HG02885 (cell line): Measurements from ENCODE around the gene TMEM163.
"Not testable (repeated sequence)": the region's sequence is repeated elsewhere in the genome, so short reads cannot be mapped to it uniquely, and the experiment has no call there.

ENCODE experiments used
- ATAC-seq: cut with Tn5 transposase; IDR thresholded peaks from one replicate; pipeline ENCODE4 v1.9.1; 2021; ENCODE audit warnings: mild to moderate bottlenecking; ENCODE audit not compliant: unreplicated experiment, poor library complexity

TMEM163 gene

DNA sequence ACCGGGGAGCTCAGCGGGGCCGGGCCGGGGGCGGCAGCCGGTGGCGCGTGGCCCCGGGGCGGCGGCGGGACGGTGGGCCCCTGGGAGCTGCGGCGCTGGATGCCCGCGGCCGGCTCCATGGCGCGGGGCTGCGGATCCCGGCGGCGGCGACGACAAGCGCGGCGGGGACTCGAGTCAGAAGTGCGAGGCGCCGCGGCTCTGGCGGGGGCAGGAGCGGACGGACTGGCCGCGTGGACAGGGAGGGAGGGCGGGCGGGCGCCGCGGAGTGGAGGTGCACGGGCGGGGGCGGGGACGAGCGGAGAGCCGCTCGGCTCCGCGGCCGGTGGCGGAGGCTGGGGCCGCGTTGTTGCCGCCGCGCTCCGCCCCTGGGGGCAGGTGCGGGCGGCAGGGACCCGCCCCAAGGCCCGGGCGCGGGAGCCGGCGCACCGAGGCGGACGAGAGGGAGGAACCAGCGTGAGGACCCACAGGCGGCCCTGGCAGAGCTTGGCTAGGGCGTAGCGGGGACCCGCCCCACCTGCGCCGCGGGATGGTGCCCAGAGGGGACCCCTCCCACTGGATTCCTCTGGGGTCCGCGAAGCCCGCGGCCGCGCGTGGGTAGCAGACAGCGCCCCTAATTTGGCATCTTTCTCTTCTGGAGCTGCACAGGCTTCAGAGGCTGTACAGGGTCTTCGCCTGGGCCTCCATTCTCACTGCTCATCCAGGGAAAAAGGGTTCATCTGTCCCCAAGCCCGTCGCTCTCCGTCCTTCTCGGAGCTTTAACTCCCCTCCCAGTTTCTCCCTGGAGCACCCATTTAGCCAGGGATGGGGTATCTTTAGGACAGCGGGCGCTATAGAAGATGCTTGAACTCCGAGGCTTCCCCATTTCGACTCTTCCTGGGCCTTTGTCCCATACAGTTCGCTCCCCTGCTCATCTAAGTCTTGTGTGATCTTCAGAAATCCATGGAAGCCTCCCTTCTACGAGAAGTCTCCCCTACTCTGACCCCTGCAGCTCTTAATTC lies at the start of gene TMEM163:
Gene TMEM163, minus strand, starts transcription at position 184 of the 998 bp plus-strand sequence.
- ATAC-seq, result peak; percentile 70

DNA sequence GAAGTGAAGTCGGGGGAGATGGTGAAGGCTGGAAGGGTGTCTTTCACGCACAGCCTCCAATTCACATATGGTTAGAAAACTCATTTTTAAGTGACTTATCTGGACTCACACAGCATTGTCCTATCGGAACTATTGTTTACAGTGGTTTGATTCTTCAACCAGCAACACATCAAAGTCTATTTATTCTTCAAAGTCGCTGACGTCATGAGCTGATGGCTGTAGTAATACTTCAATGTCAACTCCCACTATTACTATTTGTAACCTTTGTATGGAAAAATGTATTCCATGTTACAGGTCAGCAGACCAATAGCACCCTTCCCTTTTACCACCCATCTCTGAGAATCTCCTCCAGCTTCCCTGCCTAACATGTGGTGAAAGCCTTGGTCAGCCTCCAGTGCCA lies 47.8 kb upstream of the TMEM163 start:
- no peak for ATAC-seq

DNA sequence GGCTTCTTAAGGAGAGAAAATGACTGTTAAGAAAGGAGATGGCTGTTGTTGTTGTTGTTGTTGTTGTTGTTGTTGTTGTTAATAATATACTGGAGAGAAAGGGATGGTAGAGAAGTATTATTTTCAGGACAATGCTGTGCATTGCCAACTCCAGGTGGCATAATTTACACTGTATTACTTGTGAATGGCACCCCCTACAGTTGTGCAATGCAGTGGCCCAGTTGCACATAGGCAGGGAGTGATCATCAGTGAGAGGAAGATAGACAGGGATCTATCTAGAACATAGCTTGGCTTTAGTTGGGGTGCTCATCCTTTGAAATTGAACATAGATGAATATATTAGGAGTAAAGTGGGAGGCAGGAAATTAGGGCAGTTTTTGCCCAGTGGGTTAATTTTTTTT lies 47.2 kb upstream of the TMEM163 start:
- ATAC-seq, result no peak

DNA sequence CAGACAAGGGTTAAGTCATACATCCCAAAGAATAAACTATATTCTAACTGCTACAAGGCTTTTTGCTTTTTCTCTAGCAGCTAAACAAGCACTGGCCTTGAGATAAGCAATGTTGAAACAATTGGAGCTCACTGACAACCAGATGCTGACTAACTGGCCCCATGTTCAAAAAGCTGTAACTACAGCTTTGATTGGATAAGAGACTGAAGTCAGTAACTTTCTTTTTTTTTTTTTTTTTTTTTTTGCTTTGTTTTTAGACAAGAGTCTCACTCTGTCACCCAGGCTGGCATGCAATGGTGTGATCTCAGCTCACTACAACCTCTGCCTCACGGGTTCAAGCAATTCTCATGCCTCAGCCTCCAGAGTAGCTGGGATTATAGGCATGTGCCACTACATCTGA lies 45.4 kb upstream of the TMEM163 start:
- ATAC-seq, result no peak

DNA sequence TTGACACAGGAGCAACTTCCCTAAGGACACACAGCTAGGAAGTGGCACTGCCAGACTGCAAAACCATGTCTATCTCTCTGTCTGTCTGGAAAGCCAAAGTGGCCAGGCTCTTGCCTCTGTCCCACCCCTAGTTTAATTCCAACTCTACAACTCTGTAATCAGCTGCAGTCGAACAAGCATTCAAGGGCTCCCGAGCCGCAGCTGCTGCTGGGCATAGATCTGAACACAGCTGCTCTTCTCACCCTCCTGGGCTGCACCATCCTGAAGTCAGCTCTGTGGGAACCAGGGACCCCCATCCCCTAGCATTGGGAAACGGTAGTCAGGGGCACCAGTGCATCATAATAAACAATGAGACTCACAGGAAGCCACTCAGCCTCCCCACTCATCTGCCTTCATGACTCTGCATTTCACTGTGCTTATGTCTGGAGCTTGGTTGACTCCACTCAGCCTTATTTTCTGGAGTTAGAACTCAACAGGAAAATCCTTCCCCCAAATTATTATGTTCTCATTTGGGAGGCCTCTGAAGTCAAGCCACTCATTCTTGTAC lies 44.4 kb upstream of the TMEM163 start:
- ATAC-seq, result no peak

DNA sequence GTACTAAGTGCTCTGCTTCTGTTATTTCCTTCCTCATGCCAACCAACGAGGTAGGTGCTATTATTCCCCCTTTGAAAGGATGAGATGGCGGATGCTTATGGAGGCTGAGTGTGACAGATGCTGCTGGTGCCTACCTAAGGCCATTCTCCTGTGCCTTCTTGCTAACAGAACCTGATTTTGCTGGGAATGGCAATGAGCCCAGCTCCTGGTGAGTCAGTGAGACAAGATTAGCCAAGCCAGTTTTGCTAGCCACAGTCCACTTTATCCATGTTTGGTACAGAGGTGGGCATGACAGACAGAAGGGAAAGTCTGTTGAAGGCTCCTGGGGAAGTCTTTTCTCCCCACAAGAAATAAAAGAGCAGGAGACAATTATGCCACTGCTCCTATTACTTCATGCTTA lies 43.7 kb upstream of the TMEM163 start:
- ATAC-seq, result no peak

DNA sequence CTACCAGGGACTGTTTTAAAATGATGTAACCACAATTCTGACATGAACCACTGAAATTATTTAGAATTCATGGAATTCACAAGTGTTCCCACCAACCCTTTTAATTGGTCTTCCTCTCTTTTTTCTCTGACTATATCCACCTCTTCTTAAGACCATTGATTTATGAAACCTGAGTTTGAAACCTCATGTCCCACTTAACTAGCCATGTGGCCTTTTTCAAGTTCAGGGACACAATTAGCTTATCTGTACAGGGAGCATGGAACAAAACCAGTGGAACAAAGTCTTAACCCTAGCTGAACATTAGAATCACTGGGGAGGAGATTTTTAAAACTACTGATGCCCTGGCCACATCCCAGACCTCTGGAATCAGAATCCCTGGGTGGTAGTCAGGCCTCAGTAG lies 41.6 kb upstream of the TMEM163 start:
- ATAC-seq, result no peak

DNA sequence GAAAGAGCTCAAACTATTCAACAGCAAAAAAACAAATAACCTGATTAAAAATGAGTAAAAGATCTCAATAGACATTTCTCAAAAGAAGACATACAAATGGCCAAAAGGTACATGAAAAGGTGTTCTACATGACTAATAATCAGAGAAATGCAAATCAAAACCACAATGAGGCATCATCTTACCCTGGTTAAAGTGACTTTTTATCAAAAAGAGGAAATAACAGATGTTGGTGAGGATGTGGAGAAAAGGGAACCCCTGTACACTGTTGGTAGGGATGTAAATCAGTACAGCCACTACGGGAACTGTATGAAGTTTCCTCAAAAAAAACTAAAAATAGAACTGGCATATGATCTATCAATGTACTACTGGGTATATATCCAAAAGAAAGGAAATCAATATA lies 39.8 kb upstream of the TMEM163 start:
- ATAC-seq, result peak; percentile 95

DNA sequence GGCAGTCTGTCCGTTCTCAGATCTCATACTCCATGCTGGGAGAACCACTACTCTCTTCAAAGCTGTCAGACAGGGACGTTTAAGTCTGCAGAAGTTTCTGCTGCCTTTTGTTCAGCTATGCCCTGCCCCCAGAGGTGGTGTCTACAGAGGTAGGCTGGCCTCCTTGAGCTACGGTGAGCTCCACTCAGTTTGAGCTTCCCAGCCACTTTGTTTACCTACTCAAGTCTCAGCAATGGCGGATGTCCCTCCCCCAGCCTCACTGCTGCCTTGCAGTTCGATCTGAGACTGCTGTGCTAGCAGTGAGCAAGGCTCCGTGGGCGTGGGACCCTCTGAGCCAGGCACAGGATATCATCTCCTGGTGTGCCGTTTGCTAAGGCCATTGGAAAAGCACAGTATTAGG lies 33.2 kb upstream of the TMEM163 start:
- not testable (repeated sequence) for ATAC-seq

DNA sequence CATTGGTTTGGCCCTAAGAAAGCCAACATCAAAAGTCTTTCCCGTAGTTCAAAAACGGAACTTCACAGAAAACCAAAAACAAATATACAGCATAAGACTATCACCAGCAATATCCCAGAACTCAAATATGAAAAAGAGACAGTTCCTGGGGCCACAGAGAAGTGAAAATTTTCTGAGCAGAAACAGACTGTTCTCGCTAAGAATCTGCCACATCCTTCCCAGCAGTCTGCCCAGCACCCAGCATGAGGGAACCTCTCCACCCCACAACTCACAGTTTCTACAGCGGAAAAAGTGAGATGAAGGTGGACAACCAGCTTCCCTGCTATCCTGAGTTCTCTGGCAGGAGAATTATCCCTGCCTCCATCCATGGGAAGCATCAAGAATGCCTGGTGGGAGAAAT lies 26.7 kb upstream of the TMEM163 start:
- ATAC-seq, result peak; percentile 59

DNA sequence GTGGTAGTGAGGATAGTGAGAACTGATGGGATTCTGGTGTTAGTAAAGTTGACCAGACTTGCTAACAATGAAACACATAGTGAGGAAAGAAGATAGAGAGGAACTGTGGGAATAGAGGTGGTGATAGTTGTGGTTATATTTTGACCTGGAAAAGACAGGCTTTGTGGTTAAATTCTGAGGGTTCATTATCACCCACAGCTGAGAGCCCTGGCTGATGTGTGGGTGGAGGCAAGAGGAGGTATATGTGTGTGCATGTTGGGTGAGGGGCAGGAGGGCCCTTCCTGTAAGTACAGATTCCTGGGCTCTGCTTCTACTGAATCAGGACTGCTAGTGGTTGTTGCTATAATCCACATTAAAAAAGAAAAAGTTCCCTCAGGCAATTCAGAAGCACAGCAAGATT lies 26.2 kb upstream of the TMEM163 start:
- ATAC-seq, result peak; percentile 56

DNA sequence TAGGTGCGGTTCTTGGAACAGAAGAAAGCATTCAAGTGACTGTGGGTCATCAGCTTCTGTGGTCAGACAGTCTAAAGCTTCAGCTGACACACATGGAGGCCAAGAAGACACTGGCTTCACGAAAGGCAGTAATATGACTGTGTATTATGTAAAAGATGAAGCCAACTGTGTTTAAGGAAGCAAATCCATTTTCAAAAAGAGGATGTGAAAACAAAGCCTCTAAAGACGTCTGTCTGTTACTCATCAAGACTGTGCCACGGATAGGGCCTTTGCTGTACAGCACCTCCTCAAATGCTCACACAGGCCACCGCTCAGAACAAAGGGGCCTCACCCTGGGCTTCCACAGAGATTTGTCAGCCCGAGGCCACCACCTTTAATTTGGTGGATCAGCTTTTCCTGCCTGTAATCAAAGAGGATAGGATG lies 21.1 kb upstream of the TMEM163 start:
- ATAC-seq, result peak; percentile 92

DNA sequence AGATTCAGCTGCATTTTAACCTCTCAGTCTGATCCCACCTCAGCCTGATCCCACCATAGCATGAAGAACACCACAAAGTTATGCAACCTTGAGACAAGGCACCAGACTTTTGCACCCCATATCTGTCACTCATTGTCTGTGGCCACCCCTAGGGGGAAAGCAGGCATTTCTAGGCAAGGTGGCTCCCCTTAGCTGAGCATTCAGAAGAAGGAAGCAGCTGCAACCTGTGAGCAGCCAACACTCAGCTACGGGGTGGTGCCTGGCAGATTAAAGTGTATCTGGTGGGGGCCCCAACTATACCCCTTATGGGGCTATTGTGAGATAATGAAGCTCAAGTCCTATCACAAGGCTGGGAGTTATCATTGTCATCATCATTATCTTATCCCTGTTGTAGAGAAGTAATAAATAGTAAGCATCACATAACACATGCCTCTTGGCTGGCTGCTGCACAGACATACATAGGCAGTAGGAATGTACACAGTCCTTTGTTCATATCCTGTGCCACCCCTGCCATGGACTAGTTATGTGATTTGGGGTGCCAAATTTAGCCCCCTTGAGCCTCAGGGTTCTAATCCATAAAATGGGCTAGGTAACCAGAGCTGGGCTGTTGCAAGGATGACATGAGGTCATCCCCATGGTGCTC lies 20.6 kb upstream of the TMEM163 start:
- ATAC-seq, result peak; percentile 17

DNA sequence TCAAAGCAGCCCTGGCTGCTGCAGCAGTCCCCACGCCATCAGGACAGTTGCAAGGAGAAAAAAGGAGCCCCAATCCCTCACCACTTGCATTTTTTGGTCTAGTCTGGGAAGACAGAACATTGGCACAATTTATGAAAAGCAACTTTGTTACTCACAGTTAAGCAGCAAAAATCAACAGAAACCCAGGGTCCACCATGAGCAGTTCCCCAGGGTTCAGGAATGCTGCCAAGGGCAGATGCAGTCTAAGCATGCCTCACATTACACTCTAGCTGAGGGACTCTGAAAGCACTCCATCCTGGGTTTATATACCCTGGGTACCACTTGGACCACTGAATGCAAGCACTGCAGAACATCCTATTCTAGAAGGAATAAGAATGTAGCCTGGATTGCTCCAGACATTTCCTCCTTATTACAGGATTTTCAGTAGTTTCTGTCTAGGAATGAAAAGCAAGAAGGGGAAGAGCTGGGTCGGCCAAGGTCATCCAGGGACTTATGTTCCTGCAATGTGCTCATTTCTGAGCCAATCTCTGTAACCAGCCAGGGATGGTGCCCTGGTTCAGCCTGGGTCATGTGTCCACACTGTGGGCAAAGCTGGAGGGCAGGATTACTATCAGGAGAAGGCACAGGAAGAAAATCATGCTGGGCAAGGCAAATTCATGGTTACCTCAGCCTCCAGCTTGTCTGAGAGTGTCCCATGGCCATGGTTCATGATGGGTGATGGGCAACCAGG lies 19.5 kb upstream of the TMEM163 start:
- no peak for ATAC-seq

DNA sequence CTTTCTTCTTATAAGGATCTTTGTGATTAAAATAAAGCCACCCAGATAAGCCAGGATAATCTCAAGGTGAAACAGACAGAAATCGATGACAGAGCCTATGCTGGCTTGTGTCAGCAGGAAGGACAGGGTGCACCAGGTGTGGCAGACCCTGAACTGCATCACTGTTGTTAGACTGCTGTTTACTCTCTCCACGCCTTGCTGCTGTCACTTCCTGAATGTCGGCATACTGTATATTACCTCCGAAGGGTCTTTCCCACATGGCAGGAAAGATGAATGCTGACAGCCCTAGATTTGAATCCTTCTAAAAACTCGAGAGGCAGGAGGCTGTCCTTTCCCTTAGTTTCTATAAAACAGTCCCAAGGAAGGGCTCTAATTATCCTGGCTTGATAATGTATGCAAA lies 18.9 kb upstream of the TMEM163 start:
- no peak for ATAC-seq

DNA sequence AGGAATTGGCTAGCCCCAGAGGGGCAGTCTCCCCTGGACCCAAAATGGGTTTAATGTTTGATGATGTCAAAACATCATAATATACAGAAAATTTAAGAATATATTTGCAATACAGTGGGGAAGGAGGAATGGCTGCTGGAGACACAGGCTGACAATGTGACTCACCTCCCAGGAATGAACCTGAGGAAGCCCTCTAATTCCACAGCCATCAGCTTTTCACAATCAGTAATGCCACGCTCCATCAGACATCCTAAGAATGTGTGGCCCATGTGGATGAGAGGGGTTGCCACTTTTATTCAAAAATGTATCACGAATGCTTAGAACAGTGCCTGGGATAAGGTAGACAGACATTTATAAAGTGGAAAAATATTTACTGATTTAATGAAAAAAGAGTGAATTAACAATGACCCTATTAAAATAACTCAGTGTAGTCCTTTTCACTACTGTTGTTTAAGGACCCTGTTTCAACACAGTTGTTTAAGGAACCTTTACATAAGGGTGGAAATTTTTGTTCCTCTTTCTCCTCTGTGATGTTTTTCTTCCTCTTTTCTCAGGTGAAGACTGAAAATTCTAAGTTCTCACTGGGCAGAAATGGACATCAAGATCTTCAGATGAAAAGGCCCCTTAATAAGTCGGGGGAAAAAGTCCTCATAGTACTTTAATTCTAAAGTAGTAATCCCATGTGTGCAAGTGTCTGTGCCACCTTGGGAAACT lies 17.5 kb upstream of the TMEM163 start:
- no peak for ATAC-seq

DNA sequence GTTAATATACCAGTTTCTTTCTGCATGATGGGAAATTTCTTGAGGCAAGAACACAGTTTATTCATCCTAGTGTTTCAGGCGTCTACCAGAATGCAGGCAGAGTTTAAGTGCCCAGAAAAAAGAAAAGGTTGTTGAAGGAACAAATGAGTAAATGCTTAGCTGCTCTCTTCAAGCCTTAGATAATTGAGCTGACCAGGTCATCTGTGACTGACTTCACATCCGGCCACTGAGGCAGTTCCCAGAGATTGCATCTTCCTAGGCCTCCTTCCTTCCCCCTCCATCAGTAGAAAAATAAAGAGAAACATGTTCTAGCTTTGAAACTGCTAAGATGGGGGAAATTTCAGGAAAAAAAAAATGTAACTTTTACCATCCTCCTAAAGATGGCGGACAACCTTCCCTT lies 9.4 kb upstream of the TMEM163 start:
- ATAC-seq, result no peak

DNA sequence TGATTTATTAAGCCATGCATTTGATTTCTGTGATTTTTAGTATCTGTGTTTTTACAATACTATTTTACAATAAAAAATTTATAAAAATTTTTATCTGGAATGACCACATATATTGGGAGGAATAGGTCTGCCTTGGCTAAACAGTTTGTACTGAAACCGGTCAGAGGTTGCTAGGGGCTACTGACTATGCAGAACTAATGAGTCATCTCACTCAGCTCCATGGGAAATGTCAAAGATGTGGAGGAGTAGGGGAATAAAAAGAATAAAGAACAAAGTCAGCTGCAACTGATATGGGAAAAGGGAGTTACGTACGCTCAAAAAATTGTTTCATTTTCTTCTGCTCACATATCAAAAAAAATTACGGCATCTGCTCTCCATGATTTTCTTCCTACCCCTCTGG lies 8.6 kb upstream of the TMEM163 start:
- no peak for ATAC-seq

DNA sequence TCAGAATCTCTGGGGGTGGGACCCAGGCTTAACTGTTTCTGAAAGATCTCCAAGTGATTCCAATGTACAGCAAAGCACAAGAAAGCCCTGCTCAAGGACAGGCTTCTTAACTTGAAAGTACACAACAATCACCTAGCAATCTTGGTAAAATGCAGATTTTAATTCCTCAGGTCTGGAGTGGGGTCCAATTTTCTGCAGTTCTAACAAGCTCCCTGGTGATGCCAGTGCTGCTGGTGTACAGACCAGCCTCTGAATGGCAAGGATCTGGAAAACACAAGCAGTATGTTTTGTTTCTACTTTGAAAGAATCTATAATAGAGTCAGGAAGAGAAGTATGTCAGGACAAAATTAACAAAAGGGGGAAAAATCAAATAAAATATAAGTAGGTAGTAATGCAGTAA lies 7.8 kb upstream of the TMEM163 start:
- ATAC-seq, result no peak

DNA sequence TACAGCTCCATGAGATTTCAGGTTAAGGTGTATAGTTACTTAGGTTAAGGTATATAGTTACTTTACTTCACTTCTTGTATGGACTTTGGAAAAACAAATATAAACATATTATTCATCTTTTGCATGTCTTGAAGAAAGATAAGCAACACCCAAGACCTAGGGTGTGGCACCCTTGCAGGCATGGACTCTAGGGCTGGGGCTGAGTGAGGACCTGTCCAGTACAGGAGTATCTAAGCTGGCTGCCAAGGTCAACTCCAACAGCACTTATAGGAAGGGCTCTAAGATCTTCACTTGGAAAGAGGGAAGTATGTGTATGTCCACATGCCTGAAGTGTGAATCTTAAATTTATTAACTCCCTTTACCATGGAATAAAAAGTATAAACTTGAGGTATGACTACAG lies 7.1 kb upstream of the TMEM163 start:
- no peak for ATAC-seq
